OCI-LY3 (cell line): ENCODE results near the gene CCDC110.

Experiments
- CTCF ChIP-seq: fragments of 200-600, 300-600 bp; sonication (generic); IDR thresholded peaks from 2 replicates; pipeline ENCODE4 v1.5.1; 2014; ENCODE audit warnings: antibody characterized with exemption, low read length, low read depth
- EZH2phosphoT487 ChIP-seq: fragments of 200-600 bp; shearing (Covaris generic); IDR thresholded peaks from 2 replicates; pipeline ENCODE4 v1.6.1; 2018; ENCODE audit warnings: antibody characterized with exemption, mixed run types, low read depth

DNA sequence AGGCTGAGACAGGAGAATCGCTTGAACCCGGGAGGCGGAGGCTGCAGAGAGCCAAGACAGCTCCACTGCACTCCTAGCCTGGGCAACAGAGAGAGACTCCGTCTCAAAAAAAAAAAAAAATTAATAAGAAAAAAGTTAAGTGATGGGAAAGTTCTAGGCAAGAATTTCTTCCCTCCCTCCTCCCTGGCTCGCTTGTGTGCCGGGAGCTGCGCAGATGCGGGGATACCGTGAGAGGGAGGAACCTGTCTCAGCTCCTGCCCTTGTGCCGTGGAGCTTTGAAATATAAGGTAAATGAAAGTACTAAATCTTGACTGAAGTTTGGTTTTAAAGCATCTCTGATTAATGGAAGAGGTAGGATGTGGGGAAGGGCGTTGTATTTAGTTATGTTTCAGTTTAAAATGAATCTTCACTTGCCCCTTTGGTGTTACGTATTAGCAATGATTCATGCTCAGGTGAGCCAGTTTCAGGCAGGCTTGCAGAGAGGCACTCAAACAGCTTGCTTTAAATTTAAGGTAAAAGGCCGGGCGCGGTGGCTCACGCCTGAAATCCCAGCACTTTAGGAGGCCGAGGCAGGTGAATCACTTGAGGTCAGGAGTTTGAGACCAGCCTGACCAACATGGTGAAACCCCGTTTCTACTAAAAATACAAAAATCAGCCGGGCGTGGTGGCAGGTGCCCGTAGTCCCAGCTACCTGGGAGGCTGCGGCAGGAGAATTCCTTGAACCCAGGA lies 44.4 kb downstream of the CCDC110 start:
- TF ChIP-seq CTCF (no peak), EZH2phosphoT487 (no peak)
